ENCODE measurements around the gene HS2ST1. TPM values are rescaled to one million over a fixed set of nuclear protein-coding genes. Genes with fewer than 3 reads are reported as not detected.

The HS2ST1 gene
- total RNA-seq, 1 experiment from 2014 or later: 18.3 TPM

Other genes with a start within 250 kb of the HS2ST1 start
- gene SH3GLB1, start 210.1 kb upstream of the HS2ST1 start, total RNA-seq (2014; rRNA removed; shearing (Covaris generic)): 42.2 and 44.0 TPM in 2 replicates
- 309 and 313 TPM in 2 replicates for gene SELENOF, start 509 bp upstream of the HS2ST1 start, total RNA-seq (2014; rRNA removed; shearing (Covaris generic))

All from SJSA1 (cell line).